HEK293T (cell line): ENCODE results near the gene KRTAP5-5.

Experiments
- ARNT ChIP-seq: fragments of 450-650 bp; IDR thresholded peaks from 2 replicates; pipeline ENCODE4 v1.6.1; 2017; ENCODE audit warnings: mild to moderate bottlenecking
- CTBP1 ChIP-seq: fragments of 450-650 bp; IDR thresholded peaks from 2 replicates; pipeline ENCODE4 v1.6.1; 2016; ENCODE audit warnings: borderline replicate concordance
- ELF4 ChIP-seq: fragments of 450-650 bp; IDR thresholded peaks from 2 replicates; pipeline ENCODE4 v1.6.1; 2017; ENCODE audit warnings: antibody characterized with exemption
- FOXK2 ChIP-seq: fragments of 450-650 bp; IDR thresholded peaks from 2 replicates; pipeline ENCODE4 v1.6.1; 2016; ENCODE audit warnings: mild to moderate bottlenecking
- FOXM1 ChIP-seq: fragments of 450-650 bp; IDR thresholded peaks from 2 replicates; pipeline ENCODE4 v1.6.1; 2017; ENCODE audit warnings: mild to moderate bottlenecking, borderline replicate concordance
- NFRKB ChIP-seq: fragments of 450-650 bp; IDR thresholded peaks from 2 replicates; pipeline ENCODE4 v1.6.1; 2016; ENCODE audit warnings: mild to moderate bottlenecking, moderate library complexity
- SP1 ChIP-seq: fragments of 450-650 bp; IDR thresholded peaks from 2 replicates; pipeline ENCODE4 v1.6.1; 2017

GRCh38 chr11:1639102-1639620 lies 9.6 kb downstream of the KRTAP5-5 start:
- TF ChIP-seq ARNT = no peak
- no peak for TF ChIP-seq FOXM1
- TF ChIP-seq SP1 = no peak
- no peak for TF ChIP-seq ELF4
- no peak for TF ChIP-seq CTBP1
- TF ChIP-seq FOXK2 = no peak
- no peak for TF ChIP-seq NFRKB
